Mucosa of rectum (tissue), 2 donors: ENCODE data around the gene LIPC.
A peak's percentile ranks its signal among the peaks of the same experiment; 100 is the strongest.

ENCODE experiments used
- H3K27ac ChIP-seq, 2 donors: one replicate each; pipeline ENCODE4 v1.7.0; 2013; ENCODE audit warnings: inconsistent platforms in 2 of 2, low read depth in 2 of 2, low read length in 2 of 2
- H3K27me3 ChIP-seq, 2 donors: one replicate each; pipeline ENCODE4 v1.7.0; 2013; ENCODE audit warnings: low read length in 2 of 2; ENCODE audit not compliant: control insufficient read depth in 2 of 2, insufficient read depth in 2 of 2
- H3K36me3 ChIP-seq, 2 donors: one replicate each; pipeline ENCODE4 v1.7.0; 2013; ENCODE audit warnings: low read length in 2 of 2; ENCODE audit not compliant: control insufficient read depth in 2 of 2, insufficient read depth in 2 of 2
- H3K4me1 ChIP-seq, 2 donors: one replicate each; pipeline ENCODE4 v1.7.0; 2013; ENCODE audit warnings: low read length in 2 of 2, mild to moderate bottlenecking in 1 of 2; ENCODE audit not compliant: control insufficient read depth in 2 of 2, insufficient read depth in 2 of 2
- H3K4me3 ChIP-seq, 2 donors: one replicate each; pipeline ENCODE4 v1.7.0; 2013; ENCODE audit warnings: low read length in 2 of 2
- H3K9ac ChIP-seq, 2 donors: one replicate each; pipeline ENCODE4 v1.7.0; 2013; ENCODE audit warnings: low read length in 2 of 2, low read depth in 1 of 2, mild to moderate bottlenecking in 1 of 2
- H3K9me3 ChIP-seq, 2 donors: one replicate each; pipeline ENCODE4 v1.7.0; 2013; ENCODE audit warnings: low read length in 2 of 2; ENCODE audit not compliant: control insufficient read depth in 2 of 2
- donor health status: healthy.
- donor health status: Normal muscosa, but diverticular disease.

Gene LIPC

GRCh38 chr15:58404020-58404419, 27.8 kb upstream of the LIPC start:
- Histone ChIP-seq H3K4me3 (no peak overlapping the region), H3K36me3 (no peaks in the 10 kb centered on the region), H3K27me3 (no peaks in the 10 kb centered on the region), H3K27ac (no peak overlapping the region), H3K9ac (no peak overlapping the region), H3K9me3 (no peaks in the 10 kb centered on the region), H3K4me1 (no peaks in the 10 kb centered on the region)

- Histone ChIP-seq H3K27me3 (no peaks in the 10 kb centered on the region), H3K4me1 (no peaks in the 10 kb centered on the region), H3K9ac (no peak overlapping the region), H3K36me3 (no peaks in the 10 kb centered on the region), H3K9me3 (no peaks in the 10 kb centered on the region), H3K4me3 (no peak overlapping the region), H3K27ac (no peak overlapping the region)
Measured at GRCh38 chr15:58404722-58405121, 27.1 kb upstream of the LIPC start.

GRCh38 chr15:58405865-58406264, 25.9 kb upstream of the LIPC start:
- H3K36me3 ChIP-seq, result no peaks in the 10 kb centered on the region
- H3K4me1 ChIP-seq, result no peaks in the 10 kb centered on the region
- no peak overlapping the region for H3K4me3 ChIP-seq
- no peaks in the 10 kb centered on the region for H3K27me3 ChIP-seq
- no peak overlapping the region for H3K9ac ChIP-seq
- no peak overlapping the region for H3K27ac ChIP-seq
- no peaks in the 10 kb centered on the region for H3K9me3 ChIP-seq

- H3K4me3 ChIP-seq, result no peak overlapping the region
- H3K27ac ChIP-seq, result no peak overlapping the region
- H3K4me1 ChIP-seq, result no peaks in the 10 kb centered on the region
- H3K9me3 ChIP-seq, result no peaks in the 10 kb centered on the region
- H3K27me3 ChIP-seq, result no peaks in the 10 kb centered on the region
- H3K36me3 ChIP-seq, result no peaks in the 10 kb centered on the region
- H3K9ac ChIP-seq, result no peak overlapping the region
Measured at GRCh38 chr15:58406811-58407210, 25.0 kb upstream of the LIPC start.

- Histone ChIP-seq H3K4me1 (no peaks in the 10 kb centered on the region), H3K4me3 (no peak overlapping the region), H3K9me3 (no peaks in the 10 kb centered on the region), H3K36me3 (no peaks in the 10 kb centered on the region), H3K27me3 (no peaks in the 10 kb centered on the region), H3K9ac (no peak overlapping the region), H3K27ac (no peak overlapping the region)
Measured at GRCh38 chr15:58407236-58407775, 24.5 kb upstream of the LIPC start.

GRCh38 chr15:58407778-58408177, 24.0 kb upstream of the LIPC start:
- H3K27me3 ChIP-seq, result no peaks in the 10 kb centered on the region
- H3K36me3 ChIP-seq, result no peaks in the 10 kb centered on the region
- H3K27ac ChIP-seq, result no peak overlapping the region
- no peak overlapping the region for H3K4me3 ChIP-seq
- H3K9me3 ChIP-seq, result no peaks in the 10 kb centered on the region
- H3K4me1 ChIP-seq, result no peaks in the 10 kb centered on the region
- no peak overlapping the region for H3K9ac ChIP-seq

- Histone ChIP-seq H3K27me3 (no peaks in the 10 kb centered on the region), H3K36me3 (no peaks in the 10 kb centered on the region), H3K4me1 (no peaks in the 10 kb centered on the region), H3K27ac (no peak overlapping the region), H3K9me3 (no peaks in the 10 kb centered on the region), H3K9ac (no peak overlapping the region), H3K4me3 (peak overlapping the region in 1 of 2 donors; percentile 46)
Measured at GRCh38 chr15:58409861-58410260, 21.9 kb upstream of the LIPC start.

GRCh38 chr15:58410353-58410752, 21.4 kb upstream of the LIPC start:
- no peaks in the 10 kb centered on the region for H3K36me3 ChIP-seq
- H3K9me3 ChIP-seq, result no peaks in the 10 kb centered on the region
- no peaks in the 10 kb centered on the region for H3K27me3 ChIP-seq
- H3K9ac ChIP-seq, result no peak overlapping the region
- no peaks in the 10 kb centered on the region for H3K4me1 ChIP-seq
- peak overlapping the region; percentile 14 to 46 for H3K4me3 ChIP-seq
- H3K27ac ChIP-seq, result no peak overlapping the region

GRCh38 chr15:58413253-58413652, 18.5 kb upstream of the LIPC start:
- Histone ChIP-seq H3K9me3 (no peaks in the 10 kb centered on the region), H3K4me3 (no peak overlapping the region), H3K27me3 (no peaks in the 10 kb centered on the region), H3K36me3 (no peaks in the 10 kb centered on the region), H3K4me1 (no peaks in the 10 kb centered on the region), H3K9ac (no peak overlapping the region), H3K27ac (no peak overlapping the region)

GRCh38 chr15:58415636-58416035, 16.2 kb upstream of the LIPC start:
- Histone ChIP-seq H3K27ac (no peak overlapping the region), H3K4me3 (no peak overlapping the region), H3K27me3 (no peaks in the 10 kb centered on the region), H3K9ac (no peak overlapping the region), H3K9me3 (no peaks in the 10 kb centered on the region), H3K4me1 (no peaks in the 10 kb centered on the region), H3K36me3 (no peaks in the 10 kb centered on the region)

- no peaks in the 10 kb centered on the region for H3K36me3 ChIP-seq
- H3K9ac ChIP-seq, result no peak overlapping the region
Measured at GRCh38 chr15:58416963-58417362, 14.8 kb upstream of the LIPC start.

More at GRCh38 chr15:58416963-58417362, 14.8 kb upstream of the LIPC start:
- H3K4me3 ChIP-seq, result no peak overlapping the region
- H3K9me3 ChIP-seq, result no peaks in the 10 kb centered on the region
- H3K4me1 ChIP-seq, result no peaks in the 10 kb centered on the region
- no peaks in the 10 kb centered on the region for H3K27me3 ChIP-seq
- no peak overlapping the region for H3K27ac ChIP-seq
